ENCODE results near the gene TMEM255B. TPM values are rescaled to one million over a fixed set of nuclear protein-coding genes. Genes with fewer than 3 reads are reported as not detected.

TMEM255B gene
- total RNA-seq, 1 donor: 0.43 TPM

GRCh38 chr13:113815151-113816058 is 56.4 kb downstream of the TMEM255B start:
- DNase-seq (ENCODE audit: low read depth): no peak
- TF ChIP-seq CTCF (IDR thresholded peaks at IDR 0.05; ENCODE audit: insufficient read depth, low read depth, low read length): no peak
- no peak overlapping the region for H3K4me3 ChIP-seq (ENCODE audit: low read depth, low read length)

GRCh38 chr13:113816254-113816929 is 57.4 kb downstream of the TMEM255B start:
- no peak for TF ChIP-seq CTCF (IDR thresholded peaks at IDR 0.05; ENCODE audit: insufficient read depth, low read depth, low read length)
- DNase-seq (ENCODE audit: low read depth): no peak
- H3K4me3 ChIP-seq (ENCODE audit: low read depth, low read length): no peak overlapping the region

- TF ChIP-seq CTCF (IDR thresholded peaks at IDR 0.05; ENCODE audit: insufficient read depth, low read depth, low read length): peak; percentile 86
- H3K4me3 ChIP-seq (ENCODE audit: low read depth, low read length): no peak overlapping the region
- DNase-seq (ENCODE audit: low read depth): peak; percentile 86
Measured at GRCh38 chr13:113816946-113817859, 58.2 kb downstream of the TMEM255B start.

GRCh38 chr13:113817860-113818691 is 59.0 kb downstream of the TMEM255B start:
- no peak for TF ChIP-seq CTCF (IDR thresholded peaks at IDR 0.05; ENCODE audit: insufficient read depth, low read depth, low read length)
- H3K4me3 ChIP-seq (ENCODE audit: low read depth, low read length): no peak overlapping the region
- no peak for DNase-seq (ENCODE audit: low read depth)

- no peak for TF ChIP-seq CTCF (IDR thresholded peaks at IDR 0.05; ENCODE audit: insufficient read depth, low read depth, low read length)
- DNase-seq (ENCODE audit: low read depth): no peak
- no peak overlapping the region for H3K4me3 ChIP-seq (ENCODE audit: low read depth, low read length)
Measured at GRCh38 chr13:113818700-113819295, 59.8 kb downstream of the TMEM255B start.

All from fibroblast of villous mesenchyme (primary cell).